OCI-M2 (cell line): ENCODE measurements around the gene GARIN1A.
"Not testable (repeated sequence)": the region's sequence is repeated elsewhere in the genome, so short reads cannot be mapped to it uniquely, and the experiment has no call there.

ENCODE experiments used
- DNase-seq: peaks from one replicate; lab custom pipeline; 2025; ENCODE audit not compliant: unreplicated experiment; lab: John Stamatoyannopoulos, UW

Gene GARIN1A

DNA sequence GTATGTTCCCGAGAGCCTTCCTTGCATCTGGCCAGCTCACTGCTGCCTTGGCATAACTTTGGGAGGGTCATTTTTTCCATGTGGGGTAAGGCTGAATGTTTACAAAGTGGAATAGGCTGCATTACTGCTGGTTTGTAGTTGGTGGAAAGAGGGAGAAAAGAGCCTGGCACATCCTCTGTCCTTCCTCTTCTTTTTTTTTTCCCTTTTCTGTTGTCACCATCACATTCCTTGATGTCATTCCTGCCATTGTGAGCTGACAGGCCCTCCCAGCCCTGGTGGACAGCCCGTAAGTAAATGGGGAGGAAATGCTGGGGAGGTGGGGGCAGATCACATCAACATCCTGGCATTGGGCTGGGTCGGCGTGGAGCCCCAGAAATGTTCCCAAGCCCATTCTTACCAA, at the start of gene GARIN1A:
GARIN1A (plus strand) TSS at position 301 of the 400 bp plus-strand sequence. CDS start 106 bp downstream, outside the sequence.
- no peak for DNase-seq

GRCh38 chr7:128627124-128627523, 45.0 kb upstream of the GARIN1A start:
- not testable (repeated sequence) for DNase-seq

GRCh38 chr7:128633915-128634314, 38.2 kb upstream of the GARIN1A start:
- not testable (repeated sequence) for DNase-seq

- not testable (repeated sequence) for DNase-seq
Measured at GRCh38 chr7:128645206-128645605, 26.9 kb upstream of the GARIN1A start.

GRCh38 chr7:128645844-128646243, 26.2 kb upstream of the GARIN1A start:
- DNase-seq, result not testable (repeated sequence)

GRCh38 chr7:128646877-128647276, 25.2 kb upstream of the GARIN1A start:
- DNase-seq, result not testable (repeated sequence)

- DNase-seq, result not testable (repeated sequence)
Measured at GRCh38 chr7:128651096-128651495, 21.0 kb upstream of the GARIN1A start.

DNA sequence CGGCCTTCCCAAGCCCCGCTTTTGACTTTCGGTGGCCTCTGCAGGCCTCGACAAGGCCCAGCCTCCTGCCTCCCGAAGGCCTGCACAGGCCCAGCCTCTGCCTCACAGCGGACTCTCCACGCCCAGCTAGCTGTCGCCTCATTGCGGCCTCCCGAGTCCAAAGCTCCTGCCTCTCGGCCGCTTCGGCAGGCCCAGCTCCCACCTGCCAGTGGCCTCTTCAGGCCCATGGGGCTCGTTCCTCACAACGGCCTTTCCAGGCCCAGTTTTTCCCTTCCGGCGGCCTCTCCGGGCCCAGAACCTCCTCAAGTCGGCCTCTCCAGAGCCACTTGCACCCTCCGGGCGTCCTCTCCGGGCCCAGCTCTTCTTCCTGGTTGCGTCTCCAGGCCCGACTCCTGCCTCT, 19.5 kb upstream of the GARIN1A start:
- not testable (repeated sequence) for DNase-seq

- not testable (repeated sequence) for DNase-seq
Measured at GRCh38 chr7:128653197-128653596, 18.9 kb upstream of the GARIN1A start.

DNA sequence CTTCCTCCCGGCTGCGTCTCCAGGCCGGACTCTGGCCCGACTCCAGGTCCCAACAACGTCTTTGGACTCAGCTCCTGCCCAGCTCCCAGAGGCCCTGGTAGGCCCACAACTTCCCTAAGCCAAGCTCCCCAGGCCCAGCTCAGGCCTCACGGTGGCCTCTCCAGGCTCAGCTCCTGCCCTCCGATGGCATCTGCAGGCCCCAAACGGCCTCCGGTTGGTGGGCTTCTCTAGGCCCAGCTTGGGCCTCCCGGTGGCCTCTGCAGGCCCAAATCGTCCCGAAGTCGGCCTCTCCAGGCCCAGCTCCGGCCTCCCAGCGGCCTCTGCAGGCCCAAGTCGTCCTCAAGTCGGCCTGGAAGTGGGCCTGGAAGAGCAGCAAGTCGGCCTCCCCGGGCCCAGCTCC, 18.0 kb upstream of the GARIN1A start:
- not testable (repeated sequence) for DNase-seq

GRCh38 chr7:128654501-128654900, 17.6 kb upstream of the GARIN1A start:
- not testable (repeated sequence) for DNase-seq

- DNase-seq, result not testable (repeated sequence)
Measured at GRCh38 chr7:128658428-128658827, 13.7 kb upstream of the GARIN1A start.

DNA sequence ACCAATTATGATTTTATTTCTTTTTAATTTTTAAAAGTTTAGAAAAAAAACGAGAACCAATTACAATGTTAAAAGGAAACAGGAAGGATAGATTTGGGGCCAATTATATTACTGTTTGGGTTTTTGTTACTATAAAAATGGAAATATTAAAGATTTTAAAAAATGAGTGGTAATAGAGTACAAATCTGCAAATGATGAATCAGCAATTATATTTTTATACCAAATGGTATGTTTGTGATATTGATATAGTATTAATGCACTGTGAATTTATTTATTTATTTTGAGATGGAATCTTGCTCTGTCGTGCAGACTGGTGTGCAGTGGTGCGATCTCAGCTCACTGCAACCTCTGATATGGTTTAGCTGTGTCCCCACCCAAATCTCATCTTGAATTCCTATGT, 11.5 kb upstream of the GARIN1A start:
- no peak for DNase-seq

GRCh38 chr7:128661446-128661845, 10.6 kb upstream of the GARIN1A start:
- no peak for DNase-seq

DNA sequence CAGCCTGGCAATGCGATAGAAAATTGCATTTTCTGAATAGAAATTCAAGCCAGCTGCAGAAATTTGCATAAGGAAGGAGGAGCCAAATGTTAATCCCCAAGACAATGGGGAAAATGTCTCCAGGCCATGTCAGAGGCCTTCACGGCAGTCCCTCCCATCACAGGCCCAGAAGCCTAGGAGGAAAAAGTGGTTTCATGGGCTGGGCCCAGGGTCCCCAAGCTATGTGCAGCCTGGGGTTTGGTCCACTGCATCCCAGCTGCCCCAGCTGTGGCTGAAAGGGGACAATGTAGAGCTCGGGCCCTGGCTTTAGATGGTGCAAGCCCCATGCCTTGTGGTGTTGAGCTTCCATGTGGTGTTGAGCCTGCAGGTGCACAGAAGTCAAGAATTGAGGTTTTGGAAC, 10.0 kb upstream of the GARIN1A start:
- no peak for DNase-seq

- DNase-seq, result not testable (repeated sequence)
Measured at GRCh38 chr7:128663223-128663622, 8.9 kb upstream of the GARIN1A start.

DNA sequence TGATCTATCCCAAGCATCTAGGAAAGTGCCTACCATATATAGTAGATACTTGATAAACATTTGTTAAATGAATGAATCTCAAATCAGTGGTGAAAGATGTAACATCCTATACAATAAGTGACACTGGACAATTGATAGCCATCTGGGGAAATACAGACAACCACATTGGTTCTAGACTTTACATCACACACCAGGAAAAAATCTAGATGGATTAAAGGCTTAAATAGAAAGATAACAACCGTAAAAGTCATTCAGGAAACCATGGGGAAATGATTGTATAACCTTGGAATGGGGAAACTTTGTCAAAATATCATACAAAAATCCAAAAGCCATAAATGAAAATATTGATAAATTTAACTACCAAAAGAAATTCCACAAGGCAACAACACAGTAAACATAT, 7.0 kb upstream of the GARIN1A start:
- no peak for DNase-seq

DNA sequence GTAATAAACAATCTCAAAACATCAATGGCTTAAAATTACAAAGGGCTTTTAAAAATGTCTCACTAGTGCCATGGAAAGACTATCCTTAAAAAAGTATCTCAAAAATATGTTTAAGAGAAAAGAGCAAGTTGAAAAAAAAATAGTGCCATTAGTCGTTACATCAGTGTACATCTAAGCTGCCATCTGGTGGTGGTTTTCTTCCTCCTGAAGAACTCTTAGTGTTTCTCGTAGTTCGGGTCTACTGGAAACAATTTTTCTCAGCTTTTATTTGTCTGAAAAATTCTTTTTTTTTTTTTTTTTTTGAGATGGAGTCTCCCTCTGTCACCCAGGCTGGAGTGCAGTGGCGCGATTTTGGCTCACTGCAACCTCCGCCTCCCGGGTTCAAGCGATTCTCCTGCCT, 5.9 kb upstream of the GARIN1A start:
- DNase-seq, result no peak

DNA sequence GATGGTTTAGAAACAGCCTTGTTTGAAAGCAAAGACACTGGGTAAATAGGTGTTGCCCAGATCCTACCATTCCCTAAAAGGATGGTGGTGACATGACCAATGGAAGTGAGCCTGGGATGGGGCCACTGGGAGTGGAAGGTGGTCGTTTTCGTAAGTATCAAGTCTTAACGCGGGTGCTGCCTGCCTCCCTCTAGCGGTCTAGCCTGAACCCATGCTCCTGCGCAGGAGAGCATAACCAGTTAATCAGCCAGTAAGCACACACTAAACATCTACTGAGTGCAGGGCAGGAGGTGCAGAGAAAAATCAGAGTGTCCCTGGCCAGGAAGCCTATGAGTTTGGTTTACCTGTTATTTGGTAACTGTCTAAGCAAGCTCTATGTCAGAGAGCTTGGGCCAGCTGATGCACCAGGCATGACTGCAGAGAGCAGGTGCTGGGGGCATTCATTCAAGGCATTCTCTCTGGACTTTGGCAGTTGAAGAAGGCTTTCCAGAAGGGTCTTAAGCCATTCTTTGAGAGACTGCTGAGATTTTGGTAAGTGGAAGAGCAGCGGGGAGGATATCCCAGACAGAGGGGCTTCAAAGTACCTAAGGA, 930 bp downstream of the GARIN1A start:
- no peak for DNase-seq

- DNase-seq, result no peak
Measured at GRCh38 chr7:128673571-128673970, 1.5 kb downstream of the GARIN1A start.

- no peak for DNase-seq
Measured at GRCh38 chr7:128676665-128677064, 4.6 kb downstream of the GARIN1A start.

DNA sequence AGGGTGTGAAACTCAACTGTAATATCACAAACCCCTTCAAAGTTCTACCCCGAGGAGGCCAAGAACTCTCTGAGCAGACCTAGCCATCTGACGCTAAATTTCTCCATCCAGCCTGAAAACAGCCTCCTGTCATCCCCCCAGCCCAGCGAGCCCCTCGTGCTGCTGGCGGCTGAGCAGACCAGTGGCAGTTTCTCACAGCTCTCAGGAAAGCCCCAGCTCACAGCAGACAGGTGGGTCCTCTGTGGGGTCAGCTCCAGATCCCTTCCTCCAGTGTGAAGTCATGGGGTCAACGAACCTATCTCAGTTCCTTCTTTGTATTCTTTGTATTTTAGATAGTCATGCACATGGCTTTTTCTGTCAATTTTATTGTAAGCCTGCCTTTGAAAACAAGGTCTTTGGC, 7.8 kb downstream of the GARIN1A start:
- DNase-seq, result no peak
